GM18517 (cell line): Measurements from ENCODE around the gene C2orf49.

ENCODE experiments used
- ATAC-seq: cut with Tn5 transposase; IDR thresholded peaks from one replicate; pipeline ENCODE4 v1.9.1; 2021; ENCODE audit warnings: mild to moderate bottlenecking, moderate library complexity; ENCODE audit not compliant: unreplicated experiment

C2orf49 gene

GRCh38 chr2:105380432-105381100 lies 43.2 kb downstream of the C2orf49 start:
- ATAC-seq, result no peak

- no peak for ATAC-seq
Measured at GRCh38 chr2:105381101-105381668, 43.8 kb downstream of the C2orf49 start.

- no peak for ATAC-seq
Measured at GRCh38 chr2:105382177-105382576, 44.8 kb downstream of the C2orf49 start.

- ATAC-seq, result no peak
Measured at GRCh38 chr2:105383432-105384166, 46.3 kb downstream of the C2orf49 start.

- ATAC-seq, result no peak
Measured at GRCh38 chr2:105384216-105384615, 46.9 kb downstream of the C2orf49 start.

GRCh38 chr2:105384861-105385260 lies 47.5 kb downstream of the C2orf49 start:
- ATAC-seq, result no peak

- no peak for ATAC-seq
Measured at GRCh38 chr2:105385731-105386540, 48.6 kb downstream of the C2orf49 start.

GRCh38 chr2:105387225-105387624 lies 49.9 kb downstream of the C2orf49 start:
- ATAC-seq, result no peak

GRCh38 chr2:105388971-105389381 lies 51.6 kb downstream of the C2orf49 start:
- no peak for ATAC-seq

- ATAC-seq, result no peak
Measured at GRCh38 chr2:105390454-105390853, 53.1 kb downstream of the C2orf49 start.

GRCh38 chr2:105391058-105391627 lies 53.8 kb downstream of the C2orf49 start:
- ATAC-seq, result no peak

- ATAC-seq, result no peak
Measured at GRCh38 chr2:105391763-105392662, 54.7 kb downstream of the C2orf49 start.

GRCh38 chr2:105393373-105394055 lies 56.2 kb downstream of the C2orf49 start:
- ATAC-seq, result no peak

GRCh38 chr2:105394951-105395611 lies 57.7 kb downstream of the C2orf49 start:
- no peak for ATAC-seq

GRCh38 chr2:105395691-105396090 lies 58.4 kb downstream of the C2orf49 start:
- no peak for ATAC-seq

GRCh38 chr2:105396254-105397024 lies 59.1 kb downstream of the C2orf49 start:
- ATAC-seq, result no peak

GRCh38 chr2:105397025-105397722 lies 59.8 kb downstream of the C2orf49 start:
- no peak for ATAC-seq
